SK-N-SH (cell line): ENCODE data around the gene ZDHHC15. TPM values are rescaled to one million over a fixed set of nuclear protein-coding genes. Genes with fewer than 3 reads are reported as not detected.
"Not testable (repeated sequence)": the region's sequence is repeated elsewhere in the genome, so short reads cannot be mapped to it uniquely, and the experiment has no call there.

Source experiments
- CTCF ChIA-PET: fragments of 300-600, 350-600 bp; formaldehyde crosslinking; extraction: SDS; loops from one replicate; lab custom pipeline; 2021; lab: Yijun Ruan, JAX
- POLR2A ChIA-PET: fragments of 350-600 bp; sonication (Branson Sonifier 250); formaldehyde crosslinking; extraction: SDS; loops from one replicate; lab custom pipeline; 2020; ENCODE audit warnings: antibody characterized with exemption, inconsistent platforms; lab: Yijun Ruan, JAX
- DNase-seq: peaks from one replicate; pipeline ENCODE4 v3.0.0; 2012
- H2AFZ ChIP-seq: fragments of 200-600 bp; sonication (generic); 2 replicates; pipeline ENCODE4 v1.8.1; 2016; ENCODE audit warnings: antibody characterized with exemption, mild to moderate bottlenecking, low read depth
- H3F3A ChIP-seq: fragments of 200-600 bp; sonication (generic); replicated peaks from 2 replicates; pipeline ENCODE3; 2016; ENCODE audit warnings: antibody characterized with exemption, mild to moderate bottlenecking; ENCODE audit not compliant: insufficient read depth
- H3K27ac ChIP-seq, 2 experiments: fragments of 200-500 bp in 1 of 2; fragments of 200-600 bp in 1 of 2; sonication (Bioruptor generic) in 1 of 2; sonication (generic), shearing (Covaris generic) in 1 of 2; 2 replicates each; pipeline versions ENCODE4 v1.5.1 to v1.6.1; 2014 to 2016; ENCODE audit warnings: low read depth in 2 of 2, inconsistent platforms in 1 of 2, low read length in 1 of 2, mild to moderate bottlenecking in 1 of 2, mixed read lengths in 1 of 2
- H3K27me3 ChIP-seq: fragments of 200-600 bp; sonication (generic), shearing (Covaris generic); 2 replicates; pipeline ENCODE4 v1.6.1; 2016; ENCODE audit warnings: mixed run types; ENCODE audit not compliant: insufficient read depth
- H3K36me3 ChIP-seq, 2 experiments: fragments of 200-500 bp in 1 of 2; fragments of 200-600 bp in 1 of 2; sonication (Bioruptor generic) in 1 of 2; sonication (generic) in 1 of 2; replicated peaks in 1 of 2; 2 replicates each; pipeline versions ENCODE3 to v1.5.1; 2014 to 2016; ENCODE audit warnings: low read length in 1 of 2, mild to moderate bottlenecking in 1 of 2; ENCODE audit not compliant: insufficient read depth in 2 of 2, control insufficient read depth in 1 of 2
- H3K4me1 ChIP-seq, 2 experiments: fragments of 200-500 bp in 1 of 2; fragments of 200-600 bp in 1 of 2; sonication (Bioruptor generic) in 1 of 2; sonication (generic), shearing (Covaris generic) in 1 of 2; 2 replicates each; pipeline versions ENCODE4 v1.5.1 to v1.6.1; 2014 to 2016; ENCODE audit warnings: low read depth in 1 of 2, low read length in 1 of 2, mixed run types in 1 of 2; ENCODE audit not compliant: insufficient read depth in 2 of 2, control insufficient read depth in 1 of 2
- H3K4me2 ChIP-seq: fragments of 200-600 bp; sonication (generic), shearing (Covaris generic); 2 replicates; pipeline ENCODE4 v1.6.1; 2017; ENCODE audit warnings: mixed run types
- H3K4me3 ChIP-seq, 2 experiments: fragments of 200-500 bp in 1 of 2; fragments of 200-600 bp in 1 of 2; sonication (Bioruptor generic) in 1 of 2; sonication (generic), shearing (Covaris generic) in 1 of 2; 2 replicates each; pipeline versions ENCODE4 v1.5.1 to v1.8.1; 2014 to 2016; ENCODE audit warnings: low read depth in 2 of 2, inconsistent platforms in 1 of 2, low read length in 1 of 2, mild to moderate bottlenecking in 1 of 2, mixed read lengths in 1 of 2, moderate library complexity in 1 of 2
- H3K79me2 ChIP-seq: fragments of 200-600 bp; sonication (generic); 2 replicates; pipeline ENCODE4 v1.8.1; 2017; ENCODE audit warnings: mild to moderate bottlenecking; ENCODE audit not compliant: insufficient read depth
- H3K9ac ChIP-seq: fragments of 200-600 bp; sonication (generic); 2 replicates; pipeline ENCODE4 v1.6.1; 2017; ENCODE audit warnings: mixed run types
- H3K9me2 ChIP-seq: fragments of 200-600 bp; sonication (generic); 2 replicates; pipeline ENCODE4 v1.6.1; 2017; ENCODE audit warnings: mixed run types
- H3K9me3 ChIP-seq: fragments of 200-600 bp; sonication (generic); 2 replicates; pipeline ENCODE4 v1.6.1; 2017; ENCODE audit warnings: mixed run types, mild to moderate bottlenecking, moderate library complexity
- H4K20me1 ChIP-seq: fragments of 200-600 bp; sonication (generic); 2 replicates; pipeline ENCODE4 v1.6.1; 2017; ENCODE audit warnings: mild to moderate bottlenecking, mixed run types; ENCODE audit not compliant: insufficient read depth
- EZH2phosphoT487 ChIP-seq: fragments of 200-600 bp; sonication (generic); IDR thresholded peaks from 2 replicates; pipeline ENCODE4 v1.6.1; 2017; ENCODE audit warnings: low read depth, mixed run types, mild to moderate bottlenecking, antibody characterized with exemption, moderate library complexity, borderline replicate concordance
- GABPA ChIP-seq: IDR thresholded peaks from 2 replicates; pipeline ENCODE4 v1.4.0; 2012; ENCODE audit warnings: low read depth, mild to moderate bottlenecking
- IRF3 ChIP-seq: fragments of 150-350 bp; IDR thresholded peaks from 2 replicates; pipeline ENCODE4 v1.6.1; 2016; ENCODE audit warnings: mild to moderate bottlenecking, low read depth, low read length
- JUND ChIP-seq: IDR thresholded peaks from 2 replicates; pipeline ENCODE4 v1.4.0; 2012
- MEF2A ChIP-seq: IDR thresholded peaks from 2 replicates; pipeline ENCODE4 v1.4.0; 2012; ENCODE audit warnings: low read depth, borderline replicate concordance
- NFIC ChIP-seq: IDR thresholded peaks from 2 replicates; pipeline ENCODE4 v1.4.0; 2012; ENCODE audit warnings: borderline replicate concordance
- POLR2AphosphoS5 ChIP-seq: IDR thresholded peaks from 2 replicates; pipeline ENCODE4 v1.6.1; 2012; ENCODE audit warnings: low read depth, low read length
- RCOR1 ChIP-seq: fragments of 150-350 bp; IDR thresholded peaks from 2 replicates; pipeline ENCODE4 v1.6.1; 2017; ENCODE audit warnings: antibody characterized with exemption, low read length
- RXRA ChIP-seq: IDR thresholded peaks from 2 replicates; pipeline ENCODE4 v1.4.0; 2012; ENCODE audit warnings: low read depth, mild to moderate bottlenecking, borderline replicate concordance
- TAF1 ChIP-seq: IDR thresholded peaks from 2 replicates; pipeline ENCODE4 v1.6.1; 2012; ENCODE audit warnings: low read depth, mild to moderate bottlenecking, low read length, moderate library complexity, borderline replicate concordance
- TEAD4 ChIP-seq: IDR thresholded peaks from 2 replicates; pipeline ENCODE4 v1.4.0; 2012; ENCODE audit warnings: mild to moderate bottlenecking, borderline replicate concordance; ENCODE audit not compliant: insufficient read depth
- YY1 ChIP-seq: IDR thresholded peaks from 2 replicates; pipeline ENCODE4 v1.4.0; 2012; ENCODE audit warnings: low read depth, mild to moderate bottlenecking
- WGBS: methylation state at CpG from one replicate; pipeline ENCODE4 v1.1.6; 2017; ENCODE audit warnings: low lambda C conversion rate; 5-methylcytosine and 5-hydroxymethylcytosine counted together
- polyA plus RNA-seq, 3 experiments: library from polyadenylated mRNA; depleted of rRNA; stranded (reverse); fragments of >200 nt; gene quantifications; 2 replicates each; pipeline ENCODE4 v1.2.3, GENCODE V29; 2012
- TF ChIP-seq, protein P1 (sequence below): fragments of 200-600 bp; sonication (generic); IDR thresholded peaks from 2 replicates; pipeline ENCODE4 v1.6.1; 2017; ENCODE audit warnings: antibody characterized with exemption, mild to moderate bottlenecking, moderate library complexity

Gene ZDHHC15
- polyA plus RNA-seq, 1 of the 3 experiments (the other 2 are of a cell fraction): 0.02 TPM

DNA sequence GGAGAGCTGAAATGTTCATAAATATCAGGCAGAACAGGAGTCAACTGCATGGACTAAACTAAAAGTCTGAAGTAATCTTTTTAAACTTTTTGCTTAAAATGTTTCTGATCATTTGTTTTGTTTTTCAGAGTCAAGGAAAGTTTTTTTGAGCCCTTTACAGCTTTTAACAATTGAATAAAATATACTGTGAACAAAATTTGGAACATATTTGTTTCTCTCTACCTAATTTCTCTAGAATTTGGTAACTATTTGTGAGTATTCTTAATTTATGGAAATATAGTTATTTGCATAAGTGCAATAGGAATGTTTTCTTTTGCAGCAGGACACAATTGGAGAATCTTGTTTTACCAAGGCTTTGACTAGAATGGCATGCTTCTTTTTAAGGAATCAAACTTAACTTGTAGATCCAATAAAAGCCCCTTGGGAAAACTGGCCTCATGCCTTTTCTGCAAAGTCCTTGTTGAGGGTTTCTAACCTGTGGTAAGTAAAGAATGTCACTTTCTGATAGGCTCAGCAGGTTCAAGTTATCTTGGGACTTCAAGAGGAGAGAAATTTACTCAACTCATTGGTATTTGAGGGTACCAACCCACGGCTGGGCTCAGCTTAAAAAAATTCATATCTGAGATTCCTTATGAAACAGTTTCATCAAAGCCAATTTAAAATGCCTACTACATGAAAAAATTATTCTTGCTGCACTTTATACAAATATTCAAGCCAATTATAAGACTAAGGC, 157.4 kb downstream of the ZDHHC15 start:
- no peak overlapping the region for H3K9ac ChIP-seq
- no peaks in the 10 kb centered on the region for H3K36me3 ChIP-seq
- no peak for DNase-seq
- TF ChIP-seq TEAD4: no peak
- TF ChIP-seq POLR2AphosphoS5: no peak
- no peak for TF ChIP-seq GABPA
- no peak for TF ChIP-seq JUND
- no peak for TF ChIP-seq MEF2A
- TF ChIP-seq, protein P1, sequence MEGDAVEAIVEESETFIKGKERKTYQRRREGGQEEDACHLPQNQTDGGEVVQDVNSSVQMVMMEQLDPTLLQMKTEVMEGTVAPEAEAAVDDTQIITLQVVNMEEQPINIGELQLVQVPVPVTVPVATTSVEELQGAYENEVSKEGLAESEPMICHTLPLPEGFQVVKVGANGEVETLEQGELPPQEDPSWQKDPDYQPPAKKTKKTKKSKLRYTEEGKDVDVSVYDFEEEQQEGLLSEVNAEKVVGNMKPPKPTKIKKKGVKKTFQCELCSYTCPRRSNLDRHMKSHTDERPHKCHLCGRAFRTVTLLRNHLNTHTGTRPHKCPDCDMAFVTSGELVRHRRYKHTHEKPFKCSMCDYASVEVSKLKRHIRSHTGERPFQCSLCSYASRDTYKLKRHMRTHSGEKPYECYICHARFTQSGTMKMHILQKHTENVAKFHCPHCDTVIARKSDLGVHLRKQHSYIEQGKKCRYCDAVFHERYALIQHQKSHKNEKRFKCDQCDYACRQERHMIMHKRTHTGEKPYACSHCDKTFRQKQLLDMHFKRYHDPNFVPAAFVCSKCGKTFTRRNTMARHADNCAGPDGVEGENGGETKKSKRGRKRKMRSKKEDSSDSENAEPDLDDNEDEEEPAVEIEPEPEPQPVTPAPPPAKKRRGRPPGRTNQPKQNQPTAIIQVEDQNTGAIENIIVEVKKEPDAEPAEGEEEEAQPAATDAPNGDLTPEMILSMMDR: no peak
- ChIA-PET CTCF (no interaction called here), POLR2A (no interaction called here)
- H3K79me2 ChIP-seq: no peaks in the 10 kb centered on the region
- no peaks in the 10 kb centered on the region for H3K4me1 ChIP-seq
- 8% methylated on average over 1 of the region's 1 CpG for WGBS
- H4K20me1 ChIP-seq: no peaks in the 10 kb centered on the region
- H3K27ac ChIP-seq: no peak overlapping the region
- H3K27me3 ChIP-seq: no peaks in the 10 kb centered on the region
- no peaks in the 10 kb centered on the region for H3K9me2 ChIP-seq
- no peak overlapping the region for H3K4me2 ChIP-seq
- H3F3A ChIP-seq: no peaks in the 10 kb centered on the region
- 0 out of 2 replicates have a peak, but pooled peaks cover 4% of the 10 kb centered on the region for H3K9me3 ChIP-seq
- no peak overlapping the region for H3K4me3 ChIP-seq
- no peak overlapping the region for H2AFZ ChIP-seq

DNA sequence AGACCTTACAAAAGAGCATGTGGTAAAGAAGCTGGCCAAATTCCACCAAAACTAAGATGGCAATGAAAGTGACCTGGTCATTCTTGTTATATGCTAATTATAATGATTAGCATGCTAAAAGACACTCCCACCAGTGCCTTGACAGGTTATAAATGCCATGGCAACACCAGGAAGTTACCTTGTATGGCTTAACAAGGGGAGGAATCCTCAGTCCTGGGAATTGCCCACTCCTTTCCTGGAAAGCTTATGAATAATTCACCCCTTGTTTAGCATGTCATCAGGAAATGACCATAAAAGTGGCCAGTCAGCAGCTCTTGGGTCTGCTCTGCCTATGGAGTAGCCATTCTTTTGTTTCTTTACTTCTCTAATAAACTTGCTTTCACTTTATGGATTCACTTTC, 161.0 kb downstream of the ZDHHC15 start:
- no peaks in the 10 kb centered on the region for H3K4me1 ChIP-seq
- no peak for DNase-seq
- H3K9me2 ChIP-seq: no peaks in the 10 kb centered on the region
- no peak overlapping the region for H3K4me3 ChIP-seq
- POLR2A ChIA-PET: no interaction called here
- H3K79me2 ChIP-seq: no peaks in the 10 kb centered on the region
- no peak overlapping the region for H2AFZ ChIP-seq
- no peaks in the 10 kb centered on the region for H3F3A ChIP-seq
- no peak for TF ChIP-seq RXRA
- no peak for TF ChIP-seq RCOR1
- TF ChIP-seq TAF1: no peak
- no peak for TF ChIP-seq MEF2A
- TF ChIP-seq IRF3: no peak
- no peak for TF ChIP-seq YY1
- TF ChIP-seq POLR2AphosphoS5: no peak
- no peak for TF ChIP-seq EZH2phosphoT487
- TF ChIP-seq NFIC: no peak
- TF ChIP-seq, protein P1: no peak
- TF ChIP-seq, all 33 proteins: peak for 0
- no peak overlapping the region for H3K9ac ChIP-seq
- CTCF ChIA-PET: interaction anchor here (0.6 kb wide), 1 partner anchor 659 kb away, joined by 3 read pairs; no protein-coding TSS in a partner anchor
- 0 out of 2 replicates have a peak, but pooled peaks cover 4% of the 10 kb centered on the region for H3K9me3 ChIP-seq
- no peak overlapping the region for H3K27ac ChIP-seq
- H4K20me1 ChIP-seq: no peaks in the 10 kb centered on the region
- H3K27me3 ChIP-seq: no peaks in the 10 kb centered on the region
- H3K4me2 ChIP-seq: no peak overlapping the region
- H3K36me3 ChIP-seq: no peaks in the 10 kb centered on the region

DNA sequence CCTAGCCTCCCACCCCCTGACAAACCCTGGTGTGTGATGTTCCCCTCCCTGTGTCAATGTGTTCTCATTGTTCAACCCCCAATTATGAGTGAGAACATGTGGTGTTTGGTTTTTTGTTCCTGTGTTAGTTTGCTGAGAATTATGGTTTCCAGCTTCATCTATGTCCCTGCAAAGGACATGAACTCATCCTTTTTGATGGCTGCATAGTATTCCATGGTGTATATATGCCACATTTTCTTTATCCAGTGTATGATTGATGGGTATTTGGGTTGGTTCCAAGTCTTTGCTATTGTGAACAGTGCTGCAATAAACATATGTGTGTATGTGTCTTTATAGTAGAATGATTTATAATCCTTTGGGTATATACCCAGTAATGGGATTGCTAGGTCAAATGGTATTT, 174.2 kb downstream of the ZDHHC15 start:
- H3K9me3 ChIP-seq, H3K9ac ChIP-seq, H3K4me3 ChIP-seq, H3K9me2 ChIP-seq, H3K79me2 ChIP-seq, CTCF ChIA-PET, H3F3A ChIP-seq, H3K4me2 ChIP-seq, H3K27ac ChIP-seq, H3K36me3 ChIP-seq, DNase-seq, H2AFZ ChIP-seq, H3K4me1 ChIP-seq, H3K27me3 ChIP-seq, H4K20me1 ChIP-seq, POLR2A ChIA-PET: not testable (repeated sequence)
